Psoas muscle (tissue), 8 donors: Measurements from ENCODE around the gene SOHLH1. TPM values are rescaled to one million over a fixed set of nuclear protein-coding genes. Genes with fewer than 3 reads are reported as not detected.

Source experiments
- ATAC-seq, 4 donors: fragments of 200-7000 bp; cut with Tn5 transposase; one replicate each; pipeline ENCODE4 v1.9.1; 2020; ENCODE audit warnings: moderate library complexity in 3 of 4, mild to moderate bottlenecking in 2 of 4
- DNase-seq, 2 donors: peaks; one replicate each; pipeline ENCODE4 v3.0.0-alpha.2; 2020
- H3K27ac ChIP-seq: fragments of 200-600 bp; one replicate; pipeline ENCODE4 v1.8.0; 2022
- H3K27me3 ChIP-seq, 3 donors: fragments of 200-600 bp in 1 of 3; one replicate each; pipeline versions ENCODE4 v1.6.1 to v1.8.0; 2013 to 2022; ENCODE audit warnings: low read length in 2 of 3, mild to moderate bottlenecking in 2 of 3, moderate library complexity in 1 of 3; ENCODE audit not compliant: insufficient read depth in 3 of 3
- H3K36me3 ChIP-seq, 2 donors: fragments of 200-600 bp in 1 of 2; one replicate each; pipeline versions ENCODE4 v1.6.1 to v1.8.0; 2013 to 2022; ENCODE audit warnings: low read depth in 1 of 2, mild to moderate bottlenecking in 1 of 2, moderate library complexity in 1 of 2; ENCODE audit not compliant: insufficient read depth in 1 of 2
- H3K4me1 ChIP-seq: fragments of 200-600 bp; one replicate; pipeline ENCODE4 v1.8.0; 2022
- H3K4me3 ChIP-seq: fragments of 200-600 bp; one replicate; pipeline ENCODE4 v1.8.0; 2022; ENCODE audit warnings: mild to moderate bottlenecking
- H3K9me3 ChIP-seq: fragments of 200-600 bp; one replicate; pipeline ENCODE4 v1.8.0; 2022
- CTCF ChIP-seq: fragments of 200-600 bp; IDR thresholded peaks from one replicate; pipeline ENCODE4 v1.8.0; 2022; ENCODE audit warnings: antibody characterized with exemption
- WGBS, 3 donors: extraction: QIAGEN DNeasy Blood & Tissue Kit; methylation state at CpG; one replicate each; pipeline versions ENCODE4 v1.1.6 to v1.1.7; 2013; 5-methylcytosine and 5-hydroxymethylcytosine counted together
- intact Hi-C, 2 donors: fragments of 100-400 bp; cut with DNase I; formaldehyde crosslinking; loops; one replicate each; pipeline versions ENCODE4 v1.11.0 to v1.14.2; 2022
- polyA plus RNA-seq, 3 donors: library from polyadenylated mRNA; stranded (reverse); fragments of 200-250 nt; gene quantifications; one replicate each; pipeline ENCODE4 v1.2.3, GENCODE V29; 2013
- total RNA-seq, 4 donors: library from RNA; stranded (reverse); fragmentation: NEBNext Ultra II Directional in 2 of 4; extraction: Animal tissue kit (Norgen Biotek cat#: 25700) in 2 of 4; gene quantifications; one replicate each; pipeline versions ENCODE4 v1.2.1 to v1.2.4, GENCODE V29; 2021 to 2023
- donor health status: healthy with polysubstance abuse.
- donor health status: DM: no; HTN: no; CAD: no; lungs with moderate emphysema.
- donor health status: Bipolar disorder and iron deficiency.
- donor health status: healthy.
- donor health status: DM: yes; HTN: yes; CAD: no.
- donor health status: DM: no; HTN: no; CAD: no.
- donor health status: DM: no; HTN: no; CAD: no.
- donor health status: DM: yes; HTN: yes; CAD: no.

The SOHLH1 gene
- total and polyA plus RNA-seq, 7 donors: not detected

GRCh38 chr9:135716045-135716444 lies 16.8 kb upstream of the SOHLH1 start:
- intact Hi-C loops: no loop called here
- H3K36me3 ChIP-seq: no peaks in the 10 kb centered on the region
- no peak overlapping the region for H3K4me3 ChIP-seq
- no peaks in the 10 kb centered on the region for H3K4me1 ChIP-seq
- no peak for TF ChIP-seq CTCF
- no peak overlapping the region for H3K27ac ChIP-seq
- no peaks in the 10 kb centered on the region for H3K9me3 ChIP-seq
- ATAC-seq (no peak), DNase-seq (no peak)
- WGBS, 3 donors: 84 to 85% (median 85%) methylated on average over 11 of the region's 11 CpGs
- H3K27me3 ChIP-seq: peaks cover 0 to 52% (median 14%) of the 10 kb centered on the region in 3 donors

GRCh38 chr9:135715056-135715595 lies 15.8 kb upstream of the SOHLH1 start:
- Histone ChIP-seq H3K9me3 (no peaks in the 10 kb centered on the region), H3K4me1 (no peaks in the 10 kb centered on the region), H3K27ac (no peak overlapping the region), H3K36me3 (no peaks in the 10 kb centered on the region), H3K4me3 (no peak overlapping the region), H3K27me3 (peaks cover 0 to 56% (median 14%) of the 10 kb centered on the region in 3 donors)
- no peak for TF ChIP-seq CTCF
- WGBS, 3 donors: 60 to 71% (median 60%) methylated on average over 18 to 23 of the region's 23 CpGs
- no peak for DNase-seq
- ATAC-seq: no peak
- intact Hi-C loops: no loop called here

GRCh38 chr9:135714242-135715055 lies 15.2 kb upstream of the SOHLH1 start:
- ATAC-seq: no peak
- Histone ChIP-seq H3K4me1 (no peaks in the 10 kb centered on the region), H3K27ac (no peak overlapping the region), H3K36me3 (no peaks in the 10 kb centered on the region), H3K27me3 (peaks cover 0 to 50% (median 14%) of the 10 kb centered on the region in 3 donors), H3K4me3 (no peak overlapping the region), H3K9me3 (no peaks in the 10 kb centered on the region)
- intact Hi-C loops: no loop called here
- no peak for DNase-seq
- TF ChIP-seq CTCF: no peak
- 12 to 17% (median 16%) methylated on average over 44 to 89 of the region's 103 CpGs for WGBS, 3 donors

- Histone ChIP-seq H3K4me1 (no peaks in the 10 kb centered on the region), H3K9me3 (no peaks in the 10 kb centered on the region), H3K4me3 (no peak overlapping the region), H3K27me3 (peaks cover 0 to 42% (median 14%) of the 10 kb centered on the region in 3 donors), H3K36me3 (no peaks in the 10 kb centered on the region), H3K27ac (no peak overlapping the region)
- ATAC-seq: no peak
- no peak for DNase-seq
- intact Hi-C loops: no loop called here
- no peak for TF ChIP-seq CTCF
- 25 to 41% (median 37%) methylated on average over 16 of the region's 16 CpGs for WGBS, 3 donors
Measured at GRCh38 chr9:135712613-135713295, 13.5 kb upstream of the SOHLH1 start.
